DOHH2 (cell line): ENCODE measurements around the gene RICTOR.

Source experiments
- CTCF ChIP-seq: fragments of 200-600 bp; sonication (generic); IDR thresholded peaks from one replicate; pipeline ENCODE4 v1.5.1; 2014; ENCODE audit warnings: antibody characterized with exemption, mild to moderate bottlenecking, low read depth, low read length; ENCODE audit not compliant: poor library complexity, severe bottlenecking
- EZH2phosphoT487 ChIP-seq: fragments of 200-600 bp; sonication (generic); IDR thresholded peaks from 2 replicates; pipeline ENCODE4 v1.6.1; 2017; ENCODE audit warnings: borderline replicate concordance, mild to moderate bottlenecking, antibody characterized with exemption, low read length, moderate library complexity, mixed read lengths

DNA sequence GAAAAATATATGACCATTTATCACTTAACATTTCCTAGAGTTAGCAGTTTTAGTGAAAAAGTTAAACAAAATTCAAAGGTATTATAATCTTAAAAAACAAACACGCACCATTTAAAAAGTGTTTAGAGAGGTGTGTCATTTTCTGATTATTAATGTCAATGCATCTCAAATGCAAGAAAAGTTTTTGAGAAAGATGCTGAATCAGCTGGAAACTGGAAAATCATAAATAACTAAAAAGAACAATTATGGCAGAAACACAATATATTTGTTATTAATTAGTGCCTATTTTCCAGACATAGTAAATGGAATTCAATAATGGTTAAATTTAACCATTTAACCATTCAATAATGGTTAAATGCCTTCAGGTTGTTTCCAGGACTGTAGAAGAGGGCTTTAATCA is 64.9 kb downstream of the RICTOR start:
- TF ChIP-seq CTCF (no peak), EZH2phosphoT487 (no peak)
